GM19372 (cell line): Measurements from ENCODE around the gene BET1.
A peak's percentile ranks its signal among the peaks of the same experiment; 100 is the strongest.
"Not testable (repeated sequence)": the region's sequence is repeated elsewhere in the genome, so short reads cannot be mapped to it uniquely, and the experiment has no call there.

ENCODE experiments used
- ATAC-seq: cut with Tn5 transposase; IDR thresholded peaks from one replicate; pipeline ENCODE4 v1.9.1; 2021; ENCODE audit warnings: mild to moderate bottlenecking, low read depth, moderate library complexity; ENCODE audit not compliant: unreplicated experiment

Gene BET1, protein sequence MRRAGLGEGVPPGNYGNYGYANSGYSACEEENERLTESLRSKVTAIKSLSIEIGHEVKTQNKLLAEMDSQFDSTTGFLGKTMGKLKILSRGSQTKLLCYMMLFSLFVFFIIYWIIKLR

DNA sequence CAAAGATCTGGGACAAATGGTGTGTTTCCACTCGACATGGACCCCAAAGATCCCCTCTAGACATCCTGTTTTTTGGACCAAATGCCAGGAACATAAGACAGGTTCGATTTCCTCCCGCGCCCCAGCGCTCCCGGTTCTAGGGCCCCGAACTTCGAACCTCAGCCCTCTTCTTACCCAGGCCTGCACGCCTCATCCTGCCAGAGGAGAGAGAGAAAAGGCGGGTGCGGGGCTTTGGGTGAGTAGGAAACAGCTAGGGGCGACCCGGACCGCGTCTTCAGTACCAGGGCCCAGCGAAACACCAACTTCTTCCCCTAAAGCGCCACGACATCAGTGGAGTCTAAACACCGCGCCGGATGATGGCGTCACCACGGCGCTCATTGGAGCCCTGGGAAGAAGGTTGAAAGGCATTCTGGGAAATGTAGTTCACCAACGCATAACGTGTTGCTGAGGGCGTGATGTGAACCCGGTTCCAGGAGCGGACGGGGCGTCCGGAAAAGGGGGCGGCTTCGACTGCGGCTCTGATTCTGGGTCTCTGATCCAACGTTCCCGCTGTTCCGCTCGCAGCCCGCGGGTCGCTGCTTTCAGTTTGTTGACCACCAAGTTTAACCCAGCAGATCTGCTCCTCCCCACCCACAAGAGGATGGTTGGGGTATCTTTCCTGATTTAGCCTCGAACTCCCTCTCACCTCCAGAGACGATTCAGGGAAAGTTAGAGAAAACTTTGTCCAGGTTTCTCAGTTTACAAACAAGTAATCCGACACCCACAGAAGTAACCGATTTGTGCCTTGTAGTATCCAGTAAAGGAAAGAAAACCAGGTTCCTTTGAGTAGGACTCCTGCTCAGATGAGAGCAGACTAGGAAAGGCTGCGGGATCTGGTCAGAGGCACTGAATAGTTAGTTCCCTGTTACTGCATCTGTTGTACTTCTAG, at the start of gene BET1:
Gene BET1 (minus strand): TSS at position 332 of the 928 bp plus-strand sequence. CDS start 139 bp downstream, at position 193.
- peak; percentile 95 for ATAC-seq

DNA sequence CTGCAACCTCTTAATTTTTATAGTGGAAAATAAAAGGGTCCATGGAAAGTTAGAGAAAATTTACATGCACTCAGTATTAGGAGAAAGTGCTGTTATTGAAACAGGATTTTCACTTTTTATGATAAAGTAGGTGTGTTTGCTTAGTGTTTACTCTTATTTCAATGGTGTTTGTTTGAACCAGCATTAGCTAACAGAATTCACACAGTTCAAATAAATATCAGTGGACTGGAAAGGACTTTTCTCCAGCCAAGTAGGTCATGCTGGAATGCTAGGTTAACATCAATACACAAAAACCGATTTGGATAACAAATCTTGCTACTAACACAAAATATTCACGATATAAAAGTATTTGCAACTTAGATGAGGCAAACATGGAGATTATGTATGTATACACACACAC, 49.4 kb upstream of the BET1 start:
- ATAC-seq = no peak

DNA sequence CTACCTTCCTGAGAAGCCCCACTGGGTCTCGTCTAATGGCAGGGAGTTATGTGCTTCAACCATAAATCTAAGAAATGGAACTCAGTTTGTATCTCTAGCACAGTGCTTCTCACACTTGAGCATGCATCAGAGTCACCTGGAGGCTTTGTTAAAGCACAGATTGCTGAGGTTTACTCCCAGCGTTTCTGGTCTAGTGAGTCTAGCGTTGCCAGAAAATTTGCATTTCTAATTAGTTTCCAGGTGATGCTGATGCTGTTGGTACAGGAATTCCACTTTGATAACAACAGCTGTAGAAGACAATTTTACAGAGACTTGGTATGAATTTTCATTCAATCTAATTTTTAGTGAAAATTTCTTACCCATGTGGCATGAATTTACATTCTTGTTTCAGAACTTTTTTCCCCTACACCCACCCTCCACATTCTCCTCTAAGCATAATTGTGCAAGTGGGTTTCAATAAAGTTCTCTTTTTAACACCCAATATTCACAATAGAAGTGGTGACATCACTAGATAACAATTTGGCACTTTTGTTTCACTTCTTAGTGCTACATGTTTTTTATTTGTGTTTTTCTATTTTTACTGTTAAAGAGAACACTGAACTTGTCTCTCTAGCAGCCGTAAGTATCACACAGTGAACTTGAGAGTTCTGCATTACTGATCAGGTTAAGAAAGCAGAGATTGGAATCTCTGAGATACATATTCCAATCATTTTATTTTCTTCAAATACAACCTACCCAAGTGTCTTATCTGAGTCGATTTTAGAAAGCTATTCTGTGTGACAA, 48.4 kb upstream of the BET1 start:
- ATAC-seq = no peak

DNA sequence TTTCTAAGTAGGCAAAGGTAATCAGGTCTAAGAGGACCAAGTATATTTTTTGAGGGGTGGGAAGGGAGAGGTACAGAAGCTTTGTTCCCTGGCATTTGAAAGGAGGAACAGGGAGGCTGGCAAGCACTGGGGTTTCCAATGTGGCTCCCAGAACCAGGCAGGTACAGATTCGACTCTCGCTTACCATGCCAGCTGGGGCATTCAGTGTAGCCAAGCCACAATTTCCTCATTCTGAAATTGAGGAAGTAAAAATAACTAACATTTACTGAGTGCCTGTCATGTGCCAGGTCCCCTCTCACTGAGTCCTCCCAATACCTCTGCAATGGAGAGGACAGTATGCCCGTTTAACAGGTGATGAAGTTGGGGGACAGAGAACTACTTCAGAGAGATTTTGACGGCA, 45.9 kb upstream of the BET1 start:
- ATAC-seq = peak; percentile 62

DNA sequence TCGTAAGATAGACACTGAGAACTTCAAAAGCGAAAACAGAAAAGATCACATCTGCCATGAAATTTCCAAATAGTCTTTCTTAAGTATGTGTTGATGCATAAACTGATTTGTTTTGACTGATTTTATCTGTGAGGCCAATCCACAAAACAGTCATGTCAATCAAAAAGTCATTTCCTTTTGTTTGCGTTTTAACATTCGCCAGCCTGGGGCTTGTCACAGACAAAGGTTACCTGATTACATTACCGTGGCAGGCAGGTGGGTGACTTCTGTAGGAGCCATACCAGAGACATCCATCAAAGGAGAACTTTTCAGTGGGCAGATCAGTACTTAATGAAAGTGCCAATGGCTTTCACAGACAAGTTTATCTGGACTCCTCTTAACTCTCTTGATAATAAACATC, 45.5 kb upstream of the BET1 start:
- ATAC-seq = peak; percentile 21

DNA sequence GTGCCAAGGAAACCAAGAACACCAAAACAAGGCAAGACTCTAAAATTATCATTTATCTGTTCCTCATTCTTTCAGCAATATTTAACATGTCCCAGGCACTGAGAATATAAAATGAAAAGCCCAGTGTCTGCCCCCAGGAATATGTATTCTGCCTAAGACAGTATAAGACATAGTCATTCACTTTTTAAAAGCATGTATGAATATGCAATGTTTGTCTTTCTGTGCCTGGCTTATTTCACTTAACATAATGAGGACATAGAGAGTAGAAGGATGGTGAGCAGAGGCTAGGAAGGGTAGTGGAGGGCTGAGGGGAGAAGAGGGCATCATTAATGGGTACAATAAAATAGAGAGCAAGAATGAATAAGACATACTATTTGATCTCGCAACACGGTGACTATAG, 44.6 kb upstream of the BET1 start:
- ATAC-seq = no peak

DNA sequence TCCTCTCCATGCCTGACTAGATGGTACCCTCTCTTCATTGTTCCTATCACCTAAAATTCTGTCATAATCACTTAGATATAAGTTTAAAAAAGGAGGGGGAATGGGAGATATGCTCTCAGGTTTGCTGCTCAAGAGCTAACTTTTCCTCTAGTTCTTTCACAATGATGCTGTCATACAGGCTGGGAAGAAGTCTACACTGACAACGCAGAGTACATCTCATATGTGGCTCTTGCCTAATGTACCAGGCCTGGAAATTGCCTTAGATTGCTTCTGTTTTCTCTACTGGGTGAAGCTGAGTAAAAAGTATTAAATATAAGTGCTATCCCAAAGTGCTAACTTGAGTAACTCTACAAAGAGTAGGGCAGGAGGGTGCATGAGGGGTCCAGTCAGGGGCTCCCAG, 43.8 kb upstream of the BET1 start:
- ATAC-seq = no peak

DNA sequence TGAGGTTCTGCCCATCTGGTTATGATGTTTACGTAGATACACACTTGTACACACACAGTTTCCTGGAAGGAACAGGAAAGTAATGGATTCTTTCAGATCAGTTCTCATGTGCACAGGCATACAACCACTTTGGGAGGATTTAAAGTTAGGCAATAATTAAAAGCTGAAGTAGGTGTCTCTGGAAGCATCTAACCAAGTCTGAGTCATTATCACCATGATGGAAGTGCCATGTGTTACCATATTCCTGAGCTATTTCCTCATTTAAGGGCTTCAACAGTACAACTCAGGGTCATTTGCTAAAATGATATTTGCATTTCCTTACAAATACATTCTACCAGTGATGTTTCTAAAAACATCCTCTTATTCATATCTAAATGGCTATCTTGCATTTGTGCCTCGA, 41.4 kb upstream of the BET1 start:
- no peak for ATAC-seq

DNA sequence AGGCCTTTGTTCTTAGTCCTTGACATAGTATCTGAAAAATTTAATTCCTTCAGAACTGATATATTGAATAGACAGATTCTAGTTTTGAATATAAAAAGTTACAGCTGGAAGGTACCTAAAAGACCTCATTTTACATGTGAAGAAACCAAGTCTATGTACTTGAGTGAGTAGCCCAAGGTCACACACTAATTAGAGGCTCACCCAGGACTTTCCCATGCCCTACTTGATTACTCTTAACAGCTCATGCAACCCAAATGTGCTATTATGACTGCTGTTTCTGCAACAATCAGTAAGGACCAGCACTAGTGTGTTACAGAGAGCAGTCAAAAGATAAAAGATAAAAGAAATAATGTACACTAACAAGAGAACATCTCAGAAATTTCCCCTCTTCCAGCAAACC, 40.7 kb upstream of the BET1 start:
- no peak for ATAC-seq

DNA sequence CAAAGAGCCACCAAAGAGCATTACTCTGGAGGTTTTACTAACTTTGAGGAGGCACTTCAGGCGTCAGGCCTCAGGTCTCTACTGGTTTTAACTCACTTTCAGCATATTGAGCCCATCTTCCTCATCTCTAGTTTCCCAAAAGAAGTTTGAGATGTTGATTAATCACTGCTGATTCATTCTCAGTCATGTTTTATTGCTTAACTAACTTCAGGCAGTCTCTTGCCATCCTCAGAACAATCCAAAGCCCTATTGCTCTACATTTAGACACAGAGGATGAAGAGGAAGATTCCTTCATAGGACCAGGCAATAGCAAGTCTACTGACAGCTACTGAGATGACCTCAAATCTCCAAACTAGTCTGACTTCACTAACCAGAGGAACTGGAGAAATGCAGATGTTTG, 39.1 kb upstream of the BET1 start:
- ATAC-seq = no peak

DNA sequence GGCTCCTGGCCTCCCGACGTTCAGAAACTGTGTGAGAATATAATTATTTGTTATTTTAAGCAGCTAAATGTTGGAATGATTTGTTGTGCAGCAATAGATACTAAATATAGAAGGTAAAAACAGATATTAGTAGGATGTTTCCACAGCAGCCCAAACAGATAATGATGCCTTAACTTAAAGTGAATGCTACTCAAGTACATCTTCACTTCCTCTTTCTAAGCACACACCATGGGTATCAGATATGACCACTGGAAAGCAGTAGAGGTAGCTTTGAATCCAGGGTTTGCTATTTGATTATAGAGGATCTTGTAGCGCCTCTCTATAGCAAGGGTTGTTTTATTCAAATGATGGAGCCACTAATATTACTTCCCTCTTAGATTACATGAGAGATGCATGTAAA, 38.2 kb upstream of the BET1 start:
- ATAC-seq = peak; percentile 89

DNA sequence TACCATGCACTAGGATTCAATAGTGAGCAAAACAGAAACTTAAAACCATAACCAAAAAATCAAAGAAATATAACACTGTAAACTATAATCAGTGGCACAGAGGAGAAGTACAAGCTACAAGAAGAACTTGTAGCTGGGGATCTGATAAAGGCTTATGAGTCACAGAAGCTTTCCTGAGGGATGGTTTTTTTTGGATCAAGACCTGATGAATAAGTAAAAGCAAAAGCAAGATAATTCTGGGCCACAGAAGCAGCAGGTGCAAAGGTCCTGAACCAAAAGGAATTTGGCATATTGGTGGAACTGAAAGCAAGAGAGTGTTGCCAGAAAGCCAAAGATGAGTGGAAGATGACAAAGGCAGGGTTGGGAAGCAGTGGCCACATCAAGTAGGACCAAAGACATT, 37.4 kb upstream of the BET1 start:
- no peak for ATAC-seq

DNA sequence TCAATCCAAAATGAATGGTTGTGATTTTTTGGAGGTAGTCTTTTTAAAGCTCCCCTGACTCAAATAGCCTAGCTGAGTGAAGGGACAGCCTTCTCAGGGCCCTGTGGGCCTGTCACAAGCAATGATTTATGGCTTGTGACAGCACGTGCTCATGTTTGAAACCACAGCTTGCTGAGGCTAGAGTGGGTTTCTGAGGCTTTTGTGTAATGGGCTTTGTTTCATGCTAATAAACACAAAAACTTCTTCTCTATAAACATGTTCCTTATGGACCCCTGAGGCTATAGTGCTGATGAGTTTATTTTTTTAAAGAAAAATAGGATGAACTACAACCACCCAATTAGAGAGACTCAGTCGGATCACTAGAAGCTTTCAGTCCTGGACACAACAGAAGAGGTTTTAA, 36.1 kb upstream of the BET1 start:
- ATAC-seq = no peak

DNA sequence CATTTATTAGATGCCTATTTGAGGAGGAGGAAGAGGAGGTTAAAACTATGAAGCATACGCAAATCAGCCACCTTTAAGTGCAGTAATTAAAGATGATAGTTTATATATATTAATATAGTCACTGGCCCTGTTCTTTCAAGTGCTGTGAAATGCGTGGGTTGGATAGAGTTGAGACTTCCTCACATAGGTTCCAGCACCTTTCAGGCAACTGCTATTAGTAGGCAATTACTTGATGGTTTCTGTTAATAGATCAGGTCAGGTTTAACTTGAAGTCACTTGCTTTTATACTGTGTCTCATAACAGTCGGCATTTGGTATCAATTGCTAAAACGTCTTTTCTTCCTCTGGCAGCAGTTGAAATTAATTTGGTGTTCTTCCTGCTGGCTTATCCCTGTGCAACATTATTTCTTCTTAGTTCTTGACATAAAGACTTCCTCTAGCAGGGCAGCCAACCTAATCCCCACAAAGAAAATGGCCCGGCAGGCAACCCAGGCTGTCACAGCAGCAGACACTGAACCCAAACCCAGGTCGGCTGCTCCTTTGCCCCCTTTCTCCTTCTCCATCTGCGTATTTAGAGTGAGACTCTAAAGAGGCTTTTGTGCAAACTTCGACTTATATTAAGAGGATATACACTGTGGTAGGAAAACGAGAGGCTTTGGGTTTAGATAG, 35.3 kb upstream of the BET1 start:
- ATAC-seq = peak; percentile 32

DNA sequence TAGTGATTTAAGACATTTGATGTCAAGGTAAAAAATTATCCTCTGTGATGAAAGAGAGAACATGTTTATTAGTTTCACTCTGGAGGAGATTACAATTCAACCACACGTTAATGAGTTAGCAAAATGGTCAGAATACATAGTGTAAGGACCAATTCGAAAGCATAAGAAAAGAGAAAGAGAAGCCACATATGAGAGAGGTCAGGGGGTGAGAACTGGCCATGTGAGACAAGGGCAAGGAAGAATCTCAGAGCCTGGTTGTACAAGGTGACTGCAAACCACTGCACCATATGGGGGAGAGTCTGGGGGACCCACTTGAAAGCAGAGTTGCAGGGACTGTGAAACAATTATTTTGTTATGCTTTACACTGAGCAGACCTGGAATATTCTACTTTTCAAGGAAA, 27.7 kb upstream of the BET1 start:
- ATAC-seq = no peak

DNA sequence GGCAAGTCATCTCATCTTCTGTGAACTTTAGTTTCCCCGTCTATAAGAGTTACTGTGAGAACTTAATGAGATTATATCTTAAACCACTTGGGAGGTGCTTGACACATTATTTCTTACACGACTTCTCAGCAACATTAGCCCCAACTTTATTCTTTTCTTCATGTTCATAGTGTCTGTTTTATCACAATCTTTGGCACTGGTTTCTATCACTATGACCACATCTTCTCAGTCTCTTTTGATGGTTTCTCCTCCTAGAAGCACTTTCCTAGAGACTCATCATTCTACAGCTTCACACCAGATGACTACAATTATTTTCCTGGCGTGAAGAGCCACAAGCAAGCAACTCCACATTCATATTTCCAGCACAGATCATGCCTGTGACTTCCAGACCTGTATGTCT, 26.5 kb upstream of the BET1 start:
- no peak for ATAC-seq

DNA sequence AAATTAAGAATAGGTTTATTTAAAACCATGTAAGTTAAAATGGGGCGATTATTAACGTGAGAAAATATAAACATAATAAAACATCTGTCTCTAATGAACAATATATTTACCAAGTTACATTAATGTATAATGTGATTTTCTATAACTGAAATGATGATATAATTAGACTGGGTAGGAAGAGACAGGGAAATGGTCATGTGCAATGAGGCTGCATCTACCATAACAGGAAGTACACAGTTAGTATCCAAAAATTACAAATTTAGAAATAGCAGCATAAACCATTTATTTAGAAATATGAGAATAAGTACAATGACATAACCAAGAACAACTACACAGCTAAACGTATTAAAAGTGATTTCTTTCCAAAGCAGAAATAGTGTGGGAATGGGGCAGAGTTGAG, 25.8 kb upstream of the BET1 start:
- ATAC-seq = no peak

DNA sequence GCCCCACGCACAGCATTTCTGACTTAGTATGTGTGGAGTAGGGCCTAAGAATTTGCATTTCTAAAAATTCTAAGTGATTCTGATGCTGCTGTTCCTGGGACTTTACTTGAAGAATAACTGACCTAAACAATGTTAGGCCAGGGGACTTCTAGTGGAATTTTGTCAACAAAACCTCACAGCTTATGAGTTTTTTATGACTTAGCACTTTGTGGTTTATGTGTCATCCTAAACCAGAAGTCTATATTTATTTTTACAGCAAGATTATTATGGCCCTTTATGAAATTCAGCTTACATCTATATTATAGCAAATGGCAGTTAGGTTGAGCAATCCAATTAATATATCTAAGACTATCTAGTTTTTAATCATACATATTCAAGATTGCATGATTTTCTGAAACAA, 24.6 kb upstream of the BET1 start:
- no peak for ATAC-seq

DNA sequence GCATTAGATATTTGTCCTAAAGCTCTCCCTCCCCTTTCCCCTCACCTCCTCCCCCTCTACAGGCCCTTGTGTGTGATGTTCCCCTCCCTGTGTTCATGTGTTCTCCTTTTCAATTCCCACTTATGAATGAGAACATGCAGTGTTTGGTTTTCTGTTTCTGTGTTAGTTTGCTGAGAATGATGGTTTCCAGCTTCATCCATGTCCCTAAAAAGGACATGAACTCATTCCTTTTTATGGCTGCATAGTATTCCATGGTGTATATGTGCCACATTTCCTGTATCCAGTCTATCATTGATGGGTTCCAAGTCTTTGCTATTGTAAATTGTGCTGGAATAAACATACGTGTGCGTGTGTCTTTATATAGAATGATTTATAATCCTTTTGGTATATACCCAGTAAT, 22.5 kb upstream of the BET1 start:
- ATAC-seq = not testable (repeated sequence)

DNA sequence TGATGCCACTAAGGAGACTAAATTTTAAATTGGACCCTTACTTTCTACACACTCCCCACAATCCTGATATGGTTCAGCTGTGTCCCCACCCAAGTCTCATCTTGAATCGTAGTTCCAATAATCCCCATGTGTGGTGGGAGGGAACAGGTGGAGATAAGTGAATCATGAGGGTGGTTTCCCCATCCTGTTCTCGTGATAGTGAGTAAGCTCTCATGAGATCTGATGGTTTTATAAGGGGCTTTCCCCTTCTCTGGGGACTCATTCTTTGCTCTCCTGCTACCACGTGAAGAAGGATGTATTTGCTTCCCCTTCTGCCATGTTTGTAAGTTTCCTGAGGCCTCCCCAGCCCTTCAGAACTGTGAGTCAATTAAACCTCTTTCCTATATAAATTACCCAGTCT, 18.4 kb upstream of the BET1 start:
- no peak for ATAC-seq

DNA sequence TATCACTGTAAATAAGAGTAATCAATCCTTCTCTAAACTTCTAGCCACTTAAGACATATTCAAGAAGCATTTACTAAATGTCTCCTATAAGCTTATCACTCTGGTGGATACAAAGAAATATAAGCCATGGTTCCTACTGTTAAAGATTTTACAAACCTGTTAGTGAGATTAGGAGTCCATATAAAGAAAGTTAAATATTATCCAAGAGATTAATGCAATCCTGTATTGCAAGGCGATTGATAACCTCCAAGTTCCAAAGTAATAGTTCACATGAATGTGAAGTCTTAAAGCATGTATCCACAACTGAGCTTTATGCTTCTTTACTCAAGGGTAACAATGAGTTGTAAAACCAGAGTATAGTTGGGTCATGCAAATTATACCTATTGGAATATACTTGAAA, 12.6 kb upstream of the BET1 start:
- ATAC-seq = no peak
